Left ventricle myocardium inferior (tissue), 1 donor: Measurements from ENCODE around the gene ABCA4. TPM values are rescaled to one million over a fixed set of nuclear protein-coding genes. Genes with fewer than 3 reads are reported as not detected.

Experiments used
- DNase-seq: peaks from one replicate; pipeline ENCODE4 v3.0.0-alpha.2; 2020
- H3K27ac ChIP-seq: fragments of 200-600 bp; replicated peaks from 2 replicates; pipeline ENCODE4 v1.8.0; 2021
- H3K27me3 ChIP-seq: fragments of 200-600 bp; 2 replicates; pipeline ENCODE4 v1.8.0; 2021; ENCODE audit warnings: low read depth
- H3K36me3 ChIP-seq: fragments of 200-600 bp; 2 replicates; pipeline ENCODE4 v1.8.0; 2021
- H3K4me1 ChIP-seq: fragments of 200-600 bp; 2 replicates; pipeline ENCODE4 v1.8.0; 2021
- H3K4me3 ChIP-seq: fragments of 200-600 bp; 2 replicates; pipeline ENCODE4 v1.8.0; 2021; ENCODE audit warnings: mild to moderate bottlenecking, moderate library complexity
- H3K9me3 ChIP-seq: fragments of 200-600 bp; replicated peaks from 2 replicates; pipeline ENCODE4 v1.8.0; 2021
- intact Hi-C: fragments of 100-400 bp; cut with micrococcal nuclease; formaldehyde crosslinking; loops from one replicate; pipeline ENCODE4 v1.11.0; 2022
- total RNA-seq: library from RNA; stranded (reverse); fragmentation: NEBNext Ultra II Directional; extraction: Animal tissue kit (Norgen Biotek cat#: 25700); gene quantifications from one replicate; pipeline ENCODE4 v1.2.1, GENCODE V29; 2021
- TF ChIP-seq, protein P1 (sequence below): fragments of 200-600 bp; IDR thresholded peaks from 2 replicates; pipeline ENCODE4 v1.8.0; 2021; ENCODE audit warnings: antibody characterized with exemption, mild to moderate bottlenecking, borderline replicate concordance
- donor health status: DM: no; HTN: yes; CAD: no; lungs with severe emphysema.

ABCA4 gene
- total RNA-seq, 1 donor from 2014 or later, result 0.11 TPM

DNA sequence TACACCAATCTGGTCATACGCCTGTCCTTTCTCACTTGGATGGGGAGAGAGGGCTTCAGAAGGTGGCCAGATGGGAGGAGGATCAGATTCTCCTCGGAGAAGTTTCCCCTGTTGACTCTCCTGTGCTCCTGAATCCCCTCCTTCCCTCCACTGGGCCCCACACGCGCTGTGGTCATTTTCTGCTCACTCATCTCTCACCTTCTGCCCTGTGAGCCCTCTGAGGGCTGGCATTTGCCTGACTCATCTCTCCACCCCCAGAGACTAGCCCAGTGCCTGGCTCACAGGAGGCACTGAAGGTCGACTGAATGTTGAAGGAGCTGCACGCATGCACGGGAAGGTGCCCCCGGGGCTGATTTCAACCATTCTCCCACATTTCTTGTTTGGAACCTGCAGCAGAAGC, 14.2 kb downstream of the ABCA4 start:
- Histone ChIP-seq H3K27me3 (no peaks in the 10 kb centered on the region), H3K9me3 (no peaks in the 10 kb centered on the region), H3K4me1 (peaks cover 10% of the 10 kb centered on the region), H3K27ac (no peak overlapping the region), H3K36me3 (no peaks in the 10 kb centered on the region), H3K4me3 (no peak overlapping the region)
- no peak for DNase-seq
- intact Hi-C loops, result no loop called here
- TF ChIP-seq, protein P1, sequence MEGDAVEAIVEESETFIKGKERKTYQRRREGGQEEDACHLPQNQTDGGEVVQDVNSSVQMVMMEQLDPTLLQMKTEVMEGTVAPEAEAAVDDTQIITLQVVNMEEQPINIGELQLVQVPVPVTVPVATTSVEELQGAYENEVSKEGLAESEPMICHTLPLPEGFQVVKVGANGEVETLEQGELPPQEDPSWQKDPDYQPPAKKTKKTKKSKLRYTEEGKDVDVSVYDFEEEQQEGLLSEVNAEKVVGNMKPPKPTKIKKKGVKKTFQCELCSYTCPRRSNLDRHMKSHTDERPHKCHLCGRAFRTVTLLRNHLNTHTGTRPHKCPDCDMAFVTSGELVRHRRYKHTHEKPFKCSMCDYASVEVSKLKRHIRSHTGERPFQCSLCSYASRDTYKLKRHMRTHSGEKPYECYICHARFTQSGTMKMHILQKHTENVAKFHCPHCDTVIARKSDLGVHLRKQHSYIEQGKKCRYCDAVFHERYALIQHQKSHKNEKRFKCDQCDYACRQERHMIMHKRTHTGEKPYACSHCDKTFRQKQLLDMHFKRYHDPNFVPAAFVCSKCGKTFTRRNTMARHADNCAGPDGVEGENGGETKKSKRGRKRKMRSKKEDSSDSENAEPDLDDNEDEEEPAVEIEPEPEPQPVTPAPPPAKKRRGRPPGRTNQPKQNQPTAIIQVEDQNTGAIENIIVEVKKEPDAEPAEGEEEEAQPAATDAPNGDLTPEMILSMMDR, result no peak

DNA sequence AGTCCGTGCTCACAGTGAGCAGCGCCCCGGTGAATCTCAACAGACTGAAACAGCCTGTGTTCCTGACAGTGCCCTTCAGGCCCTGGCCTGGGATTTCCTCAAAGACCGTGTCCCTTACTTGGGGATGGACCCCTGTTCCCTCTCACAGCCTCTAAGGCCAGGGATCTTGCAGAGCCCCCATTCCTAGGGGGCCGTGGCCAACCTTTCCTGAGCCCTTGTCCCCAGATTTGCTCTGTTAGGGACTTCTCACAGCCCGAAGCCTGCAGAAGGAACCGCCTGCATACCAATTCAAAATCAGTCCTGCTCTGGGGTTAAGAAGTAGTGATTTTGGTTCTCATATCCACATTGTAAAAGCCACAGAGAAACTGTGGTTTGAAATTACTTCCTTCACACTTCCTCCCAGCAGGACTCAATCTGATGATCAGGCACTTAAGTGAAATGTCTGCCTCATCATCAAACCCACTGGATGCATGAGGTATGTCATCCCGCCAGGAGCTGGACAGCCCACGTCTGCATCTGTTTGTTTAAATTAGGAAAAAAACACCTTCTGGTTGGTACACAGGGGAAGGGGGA, 14.9 kb downstream of the ABCA4 start:
- Histone ChIP-seq H3K9me3 (no peaks in the 10 kb centered on the region), H3K4me1 (peaks cover 10% of the 10 kb centered on the region), H3K27me3 (no peaks in the 10 kb centered on the region), H3K4me3 (no peak overlapping the region), H3K36me3 (no peaks in the 10 kb centered on the region), H3K27ac (no peak overlapping the region)
- intact Hi-C loops, result no loop called here
- TF ChIP-seq, protein P1, result no peak
- no peak for DNase-seq

DNA sequence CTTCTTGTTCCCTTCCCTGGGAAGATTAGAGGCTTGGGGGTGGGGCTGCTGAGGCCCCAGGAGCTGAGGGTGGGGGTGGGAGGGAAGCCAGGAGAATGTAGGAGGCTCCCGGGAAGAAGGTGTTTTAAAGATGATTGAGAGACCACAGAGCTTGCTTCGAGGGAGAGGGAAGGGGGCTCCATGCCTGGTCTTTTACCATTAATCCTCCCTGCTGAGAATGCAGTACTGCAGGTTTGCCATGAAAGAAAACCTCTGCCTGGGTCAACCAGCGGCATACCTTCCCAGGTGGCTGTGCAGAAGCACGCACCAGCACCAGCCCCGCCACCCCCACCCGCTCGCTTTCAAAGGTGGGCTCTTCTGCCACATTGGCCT, 15.4 kb downstream of the ABCA4 start:
- no peak overlapping the region for H3K27ac ChIP-seq
- H3K9me3 ChIP-seq, result no peaks in the 10 kb centered on the region
- no peak overlapping the region for H3K4me3 ChIP-seq
- DNase-seq, result no peak
- H3K27me3 ChIP-seq, result no peaks in the 10 kb centered on the region
- peaks cover 10% of the 10 kb centered on the region for H3K4me1 ChIP-seq
- intact Hi-C loops, result no loop called here
- no peaks in the 10 kb centered on the region for H3K36me3 ChIP-seq
- TF ChIP-seq, protein P1, result no peak

DNA sequence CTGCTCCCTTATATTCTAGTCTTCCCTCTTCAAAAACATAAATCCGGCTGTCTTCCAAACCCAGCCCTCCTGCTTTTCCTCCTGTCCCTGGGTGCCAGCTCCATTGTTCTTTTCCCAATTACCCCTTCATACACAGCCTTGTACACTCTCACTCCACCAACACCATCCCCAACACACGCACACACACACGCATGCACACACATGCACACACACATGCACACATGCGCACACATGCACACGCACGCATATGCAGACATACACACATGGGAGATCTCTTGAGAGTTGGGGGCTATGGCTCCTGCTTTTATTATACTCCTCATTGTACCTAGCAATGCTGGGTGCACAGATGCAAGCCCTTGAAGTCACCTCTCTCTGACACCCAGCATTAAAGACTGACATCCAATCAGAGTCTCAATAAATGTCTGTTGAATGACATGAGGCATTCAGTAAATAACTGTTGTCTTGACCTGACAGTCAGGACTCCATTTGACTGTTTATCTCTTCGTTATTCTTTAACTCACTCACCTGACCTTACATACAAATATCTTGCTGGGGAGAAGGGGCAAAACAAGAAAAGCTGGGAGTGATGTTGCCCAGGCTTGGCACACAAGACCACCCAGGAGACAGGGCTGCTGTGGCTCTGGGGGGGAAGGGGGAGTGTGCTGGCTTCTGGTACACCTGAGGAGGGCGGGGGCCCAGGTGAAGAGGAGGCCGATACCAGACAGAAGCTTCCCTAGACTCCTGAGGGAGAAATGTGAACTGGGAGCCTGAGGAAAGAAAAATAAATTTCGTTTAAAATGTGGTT, 16.0 kb downstream of the ABCA4 start:
- H3K4me3 ChIP-seq, result no peak overlapping the region
- intact Hi-C loops, result no loop called here
- no peak for DNase-seq
- no peak overlapping the region for H3K27ac ChIP-seq
- no peaks in the 10 kb centered on the region for H3K9me3 ChIP-seq
- H3K27me3 ChIP-seq, result no peaks in the 10 kb centered on the region
- H3K36me3 ChIP-seq, result no peaks in the 10 kb centered on the region
- peaks cover 9% of the 10 kb centered on the region for H3K4me1 ChIP-seq
- TF ChIP-seq, protein P1, result no peak

DNA sequence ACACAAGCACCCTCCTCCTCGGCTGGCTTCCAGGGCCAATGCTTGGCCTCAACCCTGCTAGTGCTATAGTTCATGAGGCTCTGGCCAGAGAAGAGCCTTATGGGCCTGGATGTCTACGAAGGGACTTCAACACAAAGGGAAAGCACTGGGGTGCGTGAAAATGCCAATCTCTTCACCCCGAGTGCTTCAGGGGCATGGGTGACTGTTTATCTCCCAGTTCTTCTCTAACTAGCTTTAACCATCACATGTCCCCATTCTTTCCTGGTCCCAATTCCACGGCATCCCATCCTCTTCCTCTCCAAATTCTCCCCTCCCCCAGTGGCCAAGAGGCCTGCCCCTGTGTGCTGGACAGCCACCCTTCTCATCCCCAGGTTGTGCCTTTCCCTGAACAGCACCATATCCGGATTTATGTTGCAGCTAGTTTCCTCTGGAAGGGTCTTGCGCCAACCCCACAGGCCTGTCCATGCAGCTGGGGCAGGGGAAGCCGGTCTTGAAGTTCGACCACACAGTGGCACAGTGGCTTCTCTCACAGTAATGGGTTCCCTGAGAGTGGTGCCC, 16.7 kb downstream of the ABCA4 start:
- TF ChIP-seq, protein P1, result no peak
- Histone ChIP-seq H3K4me3 (no peak overlapping the region), H3K4me1 (peaks cover 3% of the 10 kb centered on the region), H3K36me3 (no peaks in the 10 kb centered on the region), H3K9me3 (no peaks in the 10 kb centered on the region), H3K27me3 (no peaks in the 10 kb centered on the region), H3K27ac (no peak overlapping the region)
- intact Hi-C loops, result no loop called here
- no peak for DNase-seq
